K562 (cell line): ENCODE measurements around the gene MAPKAPK2. TPM values are rescaled to one million over a fixed set of nuclear protein-coding genes. Genes with fewer than 3 reads are reported as not detected.

Experiments
- ATAC-seq: fragments of 200-7000 bp; cut with Tn5 transposase; 3 replicates; pipeline ENCODE4 v1.9.1; 2020; ENCODE audit warnings: moderate library complexity
- BruUV-seq: library from RNA; stranded (reverse); fragments of 400-500 nt; replicated peaks from 2 replicates; lab custom pipeline; 2021; lab: Mats Ljungman, UMichigan
- CTCF ChIA-PET: fragments of 300-600 bp; formaldehyde crosslinking; extraction: SDS; loops from one replicate; lab custom pipeline; 2021; ENCODE audit warnings: low intra/inter-chr PET ratio; lab: Yijun Ruan, JAX
- POLR2A ChIA-PET: fragments of 300-600, 350-650 bp; sonication (Branson Sonifier 250); formaldehyde crosslinking; extraction: SDS; loops from one replicate; lab custom pipeline; 2021; ENCODE audit warnings: antibody characterized with exemption, inconsistent platforms; lab: Yijun Ruan, JAX
- DNase-seq, 4 experiments: peaks; one replicate each; pipeline versions ENCODE4 v3.0.0 to v3.0.0-alpha.2; 2011 to 2018; ENCODE audit warnings: low spot score in 3 of 4, mixed read lengths in 3 of 4; ENCODE audit errors: extremely low read depth in 1 of 4
- FAIRE-seq: peaks from 2 replicates; lab custom pipeline; 2011; peaks lifted over from hg19 to GRCh38; lab: Jason Lieb, UNC
- H2AFZ ChIP-seq: 2 replicates; pipeline ENCODE4 v1.6.0; 2011; ENCODE audit warnings: low read depth, low read length, control low read depth, inconsistent platforms
- H3K27ac ChIP-seq: fragments of 200-600 bp; 3 replicates; pipeline ENCODE4 v1.8.0; 2011; ENCODE audit warnings: low read depth, mild to moderate bottlenecking, control low read depth, inconsistent platforms, low read length, moderate library complexity, mixed read lengths; ENCODE audit errors: extremely low read depth
- H3K27me3 ChIP-seq, 2 experiments: fragments of 300-600 bp in 1 of 2; 2 replicates in 1 of 2; 3 replicates in 1 of 2; pipeline versions ENCODE4 v1.6.0 to v1.8.0; 2011; ENCODE audit warnings: inconsistent platforms in 2 of 2, low read length in 2 of 2, mild to moderate bottlenecking in 1 of 2, mixed read lengths in 1 of 2, moderate library complexity in 1 of 2; ENCODE audit not compliant: control insufficient read depth in 2 of 2, insufficient read depth in 2 of 2
- H3K36me3 ChIP-seq: fragments of 300-600 bp; 3 replicates; pipeline ENCODE4 v1.8.0; 2011; ENCODE audit warnings: mild to moderate bottlenecking, low read length, inconsistent platforms; ENCODE audit not compliant: control insufficient read depth, insufficient read depth
- H3K4me1 ChIP-seq, 2 experiments: fragments of 200-600 bp in 1 of 2; replicated peaks in 1 of 2; 2 replicates in 1 of 2; 3 replicates in 1 of 2; pipeline versions ENCODE4 v1.5.1 to v1.8.0; 2011; ENCODE audit warnings: inconsistent platforms in 2 of 2, low read length in 2 of 2, mild to moderate bottlenecking in 1 of 2, mixed read lengths in 1 of 2, moderate library complexity in 1 of 2; ENCODE audit not compliant: control insufficient read depth in 2 of 2, insufficient read depth in 2 of 2
- H3K4me2 ChIP-seq: 2 replicates; pipeline ENCODE4 v1.6.1; 2011; ENCODE audit warnings: low read length, control low read depth, inconsistent platforms, mixed read lengths; ENCODE audit not compliant: insufficient read depth
- H3K4me3 ChIP-seq: fragments of 200-600 bp; sonication (generic), shearing (Covaris generic); 2 replicates; pipeline ENCODE4 v1.5.1; 2016; ENCODE audit warnings: control low read depth, inconsistent platforms
- H3K79me2 ChIP-seq: fragments of 200-600 bp; 3 replicates; pipeline ENCODE4 v1.8.0; 2011; ENCODE audit warnings: low read length, inconsistent platforms; ENCODE audit not compliant: control insufficient read depth, insufficient read depth
- H3K9ac ChIP-seq, 2 experiments: 2 replicates each; pipeline versions ENCODE4 v1.6.0 to v1.6.1; 2011; ENCODE audit warnings: low read depth in 2 of 2, low read length in 2 of 2, control low read depth in 1 of 2, inconsistent platforms in 1 of 2, mild to moderate bottlenecking in 1 of 2, mixed read lengths in 1 of 2; ENCODE audit not compliant: insufficient read depth in 1 of 2
- H3K9me1 ChIP-seq: one replicate; pipeline ENCODE4 v1.6.0; 2011; ENCODE audit warnings: inconsistent platforms, mild to moderate bottlenecking, low read length, moderate library complexity; ENCODE audit not compliant: control insufficient read depth, insufficient read depth
- H3K9me3 ChIP-seq: replicated peaks from 2 replicates; pipeline ENCODE4 v1.5.1; 2011; ENCODE audit warnings: low read depth, low read length, inconsistent platforms; ENCODE audit not compliant: control insufficient read depth, insufficient read depth
- H4K20me1 ChIP-seq: replicated peaks from 2 replicates; pipeline ENCODE4 v1.6.1; 2011; ENCODE audit warnings: low read length, inconsistent platforms, mixed read lengths; ENCODE audit not compliant: control insufficient read depth, insufficient read depth
- ATF7 ChIP-seq: fragments of 450-650 bp; IDR thresholded peaks from 2 replicates; pipeline ENCODE4 v1.7.1; 2014; ENCODE audit warnings: mild to moderate bottlenecking, moderate library complexity
- BMI1 ChIP-seq: fragments of 150-350 bp; IDR thresholded peaks from 2 replicates; pipeline ENCODE4 v1.6.1; 2014; ENCODE audit warnings: low read length
- CCAR2 ChIP-seq: fragments of 200-400 bp; formaldehyde crosslinking; IDR thresholded peaks from 2 replicates; pipeline ENCODE4 v1.6.1; 2017; ENCODE audit warnings: mild to moderate bottlenecking, low read depth, low read length
- DACH1 ChIP-seq: fragments of 450-650 bp; IDR thresholded peaks from 2 replicates; pipeline ENCODE4 v1.6.1; 2018; ENCODE audit not compliant: partially characterized antibody
- MEF2D ChIP-seq: conservative IDR thresholded peaks from 2 replicates; pipeline ENCODE4 v1.6.1; 2016; ENCODE audit warnings: low read depth, missing genetic modification characterization, missing compliant biosample characterization
- MYBL2 ChIP-seq, 2 experiments: fragments of 450-650 bp in 1 of 2; sonication (generic) in 1 of 2; formaldehyde crosslinking in 1 of 2; IDR thresholded peaks; 2 replicates each; pipeline versions ENCODE4 v1.6.1 to v1.8.1; 2017 to 2022; ENCODE audit warnings: borderline replicate concordance in 1 of 2, inconsistent platforms in 1 of 2, low read depth in 1 of 2, mild to moderate bottlenecking in 1 of 2, missing genetic modification reagents in 1 of 2, moderate library complexity in 1 of 2
- NCOA2 ChIP-seq, 2 experiments: fragments of 450-650 bp; IDR thresholded peaks; 2 replicates each; pipeline ENCODE4 v1.6.1; 2018; ENCODE audit warnings: mild to moderate bottlenecking in 2 of 2, moderate library complexity in 1 of 2; ENCODE audit not compliant: partially characterized antibody in 2 of 2
- PRPF4 ChIP-seq: fragments of 200-400 bp; formaldehyde crosslinking; IDR thresholded peaks from one replicate; pipeline ENCODE4 v1.6.1; 2017; ENCODE audit warnings: low read length, low read depth, mild to moderate bottlenecking; ENCODE audit not compliant: insufficient read depth, poor library complexity, severe bottlenecking
- SIN3B ChIP-seq: fragments of 450-650 bp; IDR thresholded peaks from 2 replicates; pipeline ENCODE4 v1.6.1; 2017; ENCODE audit warnings: low read depth, mild to moderate bottlenecking, moderate library complexity
- SMC3 ChIP-seq: conservative IDR thresholded peaks from 2 replicates; pipeline ENCODE4 v1.6.1; 2011; ENCODE audit warnings: low read depth, low read length, improper control_type of control experiment; ENCODE audit not compliant: insufficient read depth
- U2AF2 ChIP-seq: fragments of 200-400 bp; formaldehyde crosslinking; optimal IDR thresholded peaks from 2 replicates; pipeline ENCODE3; 2017; ENCODE audit warnings: low read depth, mild to moderate bottlenecking, low read length
- ZBTB1 ChIP-seq: sonication (generic); formaldehyde crosslinking; IDR thresholded peaks from 2 replicates; pipeline ENCODE4 v1.8.1; 2023; ENCODE audit warnings: missing genetic modification reagents, low read depth, mild to moderate bottlenecking, borderline replicate concordance
- ZBTB34 ChIP-seq: fragments of 250-450 bp; sonication (Bioruptor Pico); IDR thresholded peaks from 2 replicates; pipeline ENCODE4 v1.8.0; 2021; ENCODE audit warnings: mild to moderate bottlenecking, moderate library complexity
- ZNF121 ChIP-seq: sonication (generic); formaldehyde crosslinking; conservative IDR thresholded peaks from 2 replicates; pipeline ENCODE4 v1.8.0; 2022; ENCODE audit warnings: missing genetic modification reagents
- ZNF197 ChIP-seq: fragments of 200-800 bp; sonication (Bioruptor generic); IDR thresholded peaks from 2 replicates; pipeline ENCODE4 v1.6.1; 2016; ENCODE audit warnings: low read depth, missing genetic modification characterization, missing compliant biosample characterization
- WGBS: fragments of 100-300 bp; shearing (Covaris generic); methylation state at CpG from one replicate; pipeline ENCODE4 v1.1.6; 2016; ENCODE audit warnings: low coverage, mixed read lengths; ENCODE audit not compliant: insufficient coverage; ENCODE audit errors: missing lambda C conversion rate; 5-methylcytosine and 5-hydroxymethylcytosine counted together
- in situ Hi-C: fragments of 300-500 bp; cut with MboI; formaldehyde crosslinking; loops from 4 replicates; pipeline ENCODE4 v1.15.0; 2018; ENCODE audit warnings: inconsistent platforms, mixed read lengths
- intact Hi-C: fragments of 100-400 bp; cut with micrococcal nuclease; formaldehyde crosslinking; loops from 2 replicates; pipeline ENCODE4 v1.14.2; 2022
- polyA plus RNA-seq, 8 experiments: library from polyadenylated mRNA; depleted of rRNA in 4 of 8; stranded (reverse) in 5 of 8; unstranded in 3 of 8; fragments of >200 nt; fragmentation: Nextera tagmentation in 2 of 8; fragmentation: Illumina TruSeq in 1 of 8; extraction: Ambion mirVana in 2 of 8; extraction: Trizol in 1 of 8; gene quantifications; 2 replicates each; pipeline versions ENCODE4 v1.2.1 to v1.2.3, GENCODE V29; 2011 to 2014; ENCODE audit warnings: inconsistent platforms in 1 of 8, missing spikeins in 1 of 8
- total RNA-seq, 7 experiments: library from RNA; depleted of rRNA in 6 of 7; stranded (reverse); fragments of >200 nt in 6 of 7; fragmentation: Illumina TruSeq in 2 of 7; extraction: Trizol in 2 of 7; gene quantifications; 2 replicates each; pipeline versions ENCODE4 v1.2.1 to v1.2.3, GENCODE V29; 2011 to 2021; ENCODE audit warnings: low replicate concordance in 1 of 7
- TF ChIP-seq, protein P1 (sequence below): sonication (generic); formaldehyde crosslinking; IDR thresholded peaks from 2 replicates; pipeline ENCODE4 v1.8.1; 2023; ENCODE audit warnings: mild to moderate bottlenecking, missing genetic modification reagents

The MAPKAPK2 gene
- total and polyA plus RNA-seq, 9 of the 15 experiments (the other 6 are each of a cell fraction or from before 2014, with no cell fraction given), result 0.63 to 94.2 (median 52.1) TPM

GRCh38 chr1:206661161-206661820 lies 23.4 kb upstream of the MAPKAPK2 start:
- intact Hi-C loops, result loop anchor here (5.0 kb wide), 1 partner anchor 169 kb away; no protein-coding TSS in a partner anchor
- H3K9ac ChIP-seq, result no peak overlapping the region; a peak in 1 of 4 replicates

More at GRCh38 chr1:206661161-206661820, 23.4 kb upstream of the MAPKAPK2 start:
- H3K9me3 ChIP-seq, result no peaks in the 10 kb centered on the region
- no peaks in the 10 kb centered on the region for H3K36me3 ChIP-seq
- H3K4me2 ChIP-seq, result no peak overlapping the region
- no peak overlapping the region for H3K27ac ChIP-seq
- H3K4me1 ChIP-seq, result peaks cover 37 to 56% of the 10 kb centered on the region in 2 experiments
- WGBS, result 77% methylated on average over 11 of the region's 11 CpGs
- POLR2A ChIA-PET, result interaction anchor here (0.6 to 4.5 kb wide), 4 partner anchors 11 to 45 kb away, joined by 3 to 21 read pairs (median 3); no protein-coding TSS in a partner anchor
- no peak overlapping the region for H3K4me3 ChIP-seq
- TF ChIP-seq MEF2D (tag) (no peak), ZNF197 (CRISPR knock-in tag) (no peak), ZNF121 (peak; percentile 95), U2AF2 (no peak), SMC3 (no peak), MYBL2 (IDR thresholded peaks at IDR 0.05; ENCODE audit: low read depth) (no peak), MYBL2 (CRISPR knock-in tag; IDR thresholded peaks at IDR 0.05; ENCODE audit: borderline replicate concordance) (no peak), ATF7 (no peak), DACH1 (no peak), SIN3B (no peak), ZBTB34 (CRISPR knock-in tag) (no peak), PRPF4 (no peak), CCAR2 (no peak), BMI1 (no peak), ZBTB1 (CRISPR knock-in tag) (no peak), NCOA2 (IDR thresholded peaks at IDR 0.05; ENCODE audit: partially characterized antibody in 2 of 2) (no peak)
- TF ChIP-seq, protein P1, sequence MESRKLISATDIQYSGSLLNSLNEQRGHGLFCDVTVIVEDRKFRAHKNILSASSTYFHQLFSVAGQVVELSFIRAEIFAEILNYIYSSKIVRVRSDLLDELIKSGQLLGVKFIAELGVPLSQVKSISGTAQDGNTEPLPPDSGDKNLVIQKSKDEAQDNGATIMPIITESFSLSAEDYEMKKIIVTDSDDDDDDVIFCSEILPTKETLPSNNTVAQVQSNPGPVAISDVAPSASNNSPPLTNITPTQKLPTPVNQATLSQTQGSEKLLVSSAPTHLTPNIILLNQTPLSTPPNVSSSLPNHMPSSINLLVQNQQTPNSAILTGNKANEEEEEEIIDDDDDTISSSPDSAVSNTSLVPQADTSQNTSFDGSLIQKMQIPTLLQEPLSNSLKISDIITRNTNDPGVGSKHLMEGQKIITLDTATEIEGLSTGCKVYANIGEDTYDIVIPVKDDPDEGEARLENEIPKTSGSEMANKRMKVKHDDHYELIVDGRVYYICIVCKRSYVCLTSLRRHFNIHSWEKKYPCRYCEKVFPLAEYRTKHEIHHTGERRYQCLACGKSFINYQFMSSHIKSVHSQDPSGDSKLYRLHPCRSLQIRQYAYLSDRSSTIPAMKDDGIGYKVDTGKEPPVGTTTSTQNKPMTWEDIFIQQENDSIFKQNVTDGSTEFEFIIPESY (CRISPR knock-in tag), result peak; percentile 90
- no peaks in the 10 kb centered on the region for H3K79me2 ChIP-seq
- H3K27me3 ChIP-seq, result no peaks in the 10 kb centered on the region
- FAIRE-seq, result no peak
- H4K20me1 ChIP-seq, result no peaks in the 10 kb centered on the region
- no TSS peak for BruUV-seq
- peak in 1 of 4 experiments; percentile 40 for DNase-seq
- peak overlapping the region; percentile 15; the same call in 1 of the 2 replicates for H2AFZ ChIP-seq
- CTCF ChIA-PET, result interaction anchor here (4.5 kb wide), 1 partner anchor 27 kb away, joined by 63 read pairs; the partner anchor contains the start of gene DYRK3
- ATAC-seq, result no peak
- H3K9me1 ChIP-seq, result no peaks in the 10 kb centered on the region
- in situ Hi-C loops, result no loop called here
